DND-41 (cell line): ENCODE data around the gene EVX1.

Experiments used
- ATAC-seq: fragments of 200-7000 bp; cut with Tn5 transposase; 3 replicates; pipeline ENCODE4 v1.9.1; 2021; ENCODE audit warnings: low read depth; ENCODE audit not compliant: insufficient read depth
- DNase-seq: peaks from one replicate; pipeline ENCODE4 v3.0.0-alpha.2; 2020
- H2AFZ ChIP-seq: 2 replicates; pipeline ENCODE4 v1.6.0; 2012; ENCODE audit warnings: low read depth, low read length
- H3K27ac ChIP-seq: 2 replicates; pipeline ENCODE4 v1.5.1; 2012; ENCODE audit warnings: low read length, inconsistent platforms
- H3K27me3 ChIP-seq: fragments of 200-600 bp; sonication (generic); 2 replicates; pipeline ENCODE4 v1.6.0; 2012; ENCODE audit warnings: low read length, mild to moderate bottlenecking, inconsistent platforms; ENCODE audit not compliant: insufficient read depth, poor library complexity
- H3K36me3 ChIP-seq: 2 replicates; pipeline ENCODE4 v1.5.1; 2012; ENCODE audit warnings: low read length, inconsistent platforms; ENCODE audit not compliant: insufficient read depth
- H3K4me1 ChIP-seq: 2 replicates; pipeline ENCODE4 v1.5.1; 2012; ENCODE audit warnings: mild to moderate bottlenecking, low read length; ENCODE audit not compliant: insufficient read depth
- H3K4me2 ChIP-seq: 2 replicates; pipeline ENCODE4 v1.6.0; 2012; ENCODE audit warnings: mild to moderate bottlenecking, moderate library complexity, low read length, inconsistent platforms; ENCODE audit not compliant: insufficient read depth
- H3K4me3 ChIP-seq, 2 experiments: fragments of 200-600 bp in 1 of 2; shearing (Covaris generic) in 1 of 2; 2 replicates each; pipeline ENCODE4 v1.5.1; 2012 to 2016; ENCODE audit warnings: inconsistent platforms in 2 of 2, low read length in 2 of 2, mild to moderate bottlenecking in 2 of 2, low read depth in 1 of 2, moderate library complexity in 1 of 2
- H3K79me2 ChIP-seq: 2 replicates; pipeline ENCODE4 v1.6.0; 2012; ENCODE audit warnings: low read length, inconsistent platforms; ENCODE audit not compliant: insufficient read depth
- H3K9ac ChIP-seq: 2 replicates; pipeline ENCODE4 v1.6.0; 2012; ENCODE audit warnings: low read depth, mild to moderate bottlenecking, inconsistent platforms, low read length, moderate library complexity
- H3K9me3 ChIP-seq: 2 replicates; pipeline ENCODE4 v1.5.1; 2012; ENCODE audit warnings: low read length, moderate library complexity, mild to moderate bottlenecking, inconsistent platforms; ENCODE audit not compliant: insufficient read depth, severe bottlenecking
- H4K20me1 ChIP-seq: 2 replicates; pipeline ENCODE4 v1.6.0; 2012; ENCODE audit warnings: low read length; ENCODE audit not compliant: insufficient read depth
- EZH2 ChIP-seq: IDR thresholded peaks from 3 replicates; pipeline ENCODE4 v1.6.1; 2012; ENCODE audit warnings: borderline replicate concordance, low read depth, mild to moderate bottlenecking, moderate library complexity, low read length, inconsistent platforms; ENCODE audit not compliant: severe bottlenecking
- TF ChIP-seq, protein P1 (sequence below): IDR thresholded peaks from 2 replicates; pipeline ENCODE4 v1.5.1; 2012; ENCODE audit warnings: borderline replicate concordance, low read length, moderate library complexity, mild to moderate bottlenecking; ENCODE audit not compliant: poor library complexity, severe bottlenecking; ENCODE audit errors: extremely low read depth

The EVX1 gene

DNA sequence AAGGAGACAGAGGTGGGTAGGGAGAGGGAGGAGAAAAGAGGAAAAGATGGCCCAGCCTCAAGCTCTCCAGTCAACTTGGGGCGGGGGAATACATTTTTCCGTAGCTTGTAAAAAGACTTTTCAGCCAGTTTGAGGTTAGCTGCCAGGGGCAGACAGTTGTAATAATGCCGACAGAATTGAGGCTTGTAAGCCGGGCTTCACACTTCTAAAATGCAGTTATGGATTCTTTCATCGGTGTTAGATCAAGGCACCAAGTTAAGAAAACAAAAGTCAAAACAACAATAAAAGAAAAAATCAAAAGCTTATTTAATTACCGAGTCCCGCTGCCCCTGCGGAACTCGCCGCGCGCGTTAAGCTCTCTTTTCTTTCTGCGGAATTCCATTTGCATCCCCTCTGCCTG is 448 bp upstream of the EVX1 start:
- peaks cover 2% of the 10 kb centered on the region for H3K27me3 ChIP-seq

DNA sequence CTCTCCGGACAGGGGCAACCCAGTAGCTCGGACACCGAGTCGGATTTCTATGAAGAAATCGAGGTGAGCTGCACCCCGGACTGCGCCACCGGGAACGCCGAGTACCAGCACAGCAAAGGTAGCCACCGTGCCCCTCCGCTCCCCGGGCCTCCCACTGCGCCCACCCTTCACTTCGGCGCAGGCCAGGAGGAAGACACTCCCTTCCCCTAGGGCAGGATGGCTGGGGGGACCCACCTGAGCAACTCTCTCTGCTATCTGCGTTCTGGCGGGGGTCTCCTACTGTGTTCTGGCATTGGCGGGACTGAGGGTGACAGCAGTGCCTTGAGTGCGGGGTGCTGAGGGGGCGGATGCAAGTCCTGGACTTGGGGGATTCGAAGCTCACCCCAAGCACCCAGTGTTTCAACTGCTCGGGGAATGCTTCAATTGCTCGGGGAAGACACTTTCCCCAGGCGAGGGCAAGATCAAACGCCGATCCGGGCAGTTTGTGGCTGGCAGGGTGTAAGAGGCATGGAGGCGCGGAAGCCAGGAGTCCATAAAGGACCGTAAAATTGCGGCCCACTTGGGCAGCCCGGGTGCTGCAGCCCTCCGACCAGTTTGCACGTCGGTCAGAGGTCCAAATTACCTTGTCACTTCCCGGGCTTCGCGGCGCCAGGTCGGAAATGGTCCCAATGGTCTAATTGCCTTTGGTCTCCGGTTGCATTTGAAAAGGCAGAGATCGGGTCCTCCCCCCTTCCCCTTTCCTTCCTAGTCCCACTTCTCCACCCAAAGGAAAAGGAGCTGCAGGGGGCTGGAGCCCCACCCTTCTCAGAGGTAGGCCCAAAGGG is 950 bp downstream of the EVX1 start:
- Histone ChIP-seq H3K27ac (no peak overlapping the region), H3K9me3 (no peaks in the 10 kb centered on the region), H3K4me3 (no peak overlapping the region), H3K36me3 (no peaks in the 10 kb centered on the region), H3K9ac (no peak overlapping the region), H4K20me1 (no peaks in the 10 kb centered on the region), H2AFZ (no peak overlapping the region), H3K79me2 (no peaks in the 10 kb centered on the region), H3K4me1 (no peaks in the 10 kb centered on the region), H3K27me3 (peaks cover 3% of the 10 kb centered on the region), H3K4me2 (no peak overlapping the region)
- TF ChIP-seq, protein P1, sequence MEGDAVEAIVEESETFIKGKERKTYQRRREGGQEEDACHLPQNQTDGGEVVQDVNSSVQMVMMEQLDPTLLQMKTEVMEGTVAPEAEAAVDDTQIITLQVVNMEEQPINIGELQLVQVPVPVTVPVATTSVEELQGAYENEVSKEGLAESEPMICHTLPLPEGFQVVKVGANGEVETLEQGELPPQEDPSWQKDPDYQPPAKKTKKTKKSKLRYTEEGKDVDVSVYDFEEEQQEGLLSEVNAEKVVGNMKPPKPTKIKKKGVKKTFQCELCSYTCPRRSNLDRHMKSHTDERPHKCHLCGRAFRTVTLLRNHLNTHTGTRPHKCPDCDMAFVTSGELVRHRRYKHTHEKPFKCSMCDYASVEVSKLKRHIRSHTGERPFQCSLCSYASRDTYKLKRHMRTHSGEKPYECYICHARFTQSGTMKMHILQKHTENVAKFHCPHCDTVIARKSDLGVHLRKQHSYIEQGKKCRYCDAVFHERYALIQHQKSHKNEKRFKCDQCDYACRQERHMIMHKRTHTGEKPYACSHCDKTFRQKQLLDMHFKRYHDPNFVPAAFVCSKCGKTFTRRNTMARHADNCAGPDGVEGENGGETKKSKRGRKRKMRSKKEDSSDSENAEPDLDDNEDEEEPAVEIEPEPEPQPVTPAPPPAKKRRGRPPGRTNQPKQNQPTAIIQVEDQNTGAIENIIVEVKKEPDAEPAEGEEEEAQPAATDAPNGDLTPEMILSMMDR, result no peak
- no peak for TF ChIP-seq EZH2
- DNase-seq, result no peak
- ATAC-seq, result no peak

More for the DNA sequence above, 448 bp upstream of the EVX1 start:
- H3K4me1 ChIP-seq, result no peaks in the 10 kb centered on the region
- DNase-seq, result no peak
- no peaks in the 10 kb centered on the region for H3K79me2 ChIP-seq
- H2AFZ ChIP-seq, result no peak overlapping the region
- ATAC-seq, result no peak
- H3K27ac ChIP-seq, result no peak overlapping the region
- no peak for TF ChIP-seq EZH2
- TF ChIP-seq, protein P1, result no peak
- no peak overlapping the region for H3K4me2 ChIP-seq
- no peaks in the 10 kb centered on the region for H3K9me3 ChIP-seq
- no peak overlapping the region for H3K4me3 ChIP-seq
- H4K20me1 ChIP-seq, result no peaks in the 10 kb centered on the region
- H3K9ac ChIP-seq, result no peak overlapping the region
- no peaks in the 10 kb centered on the region for H3K36me3 ChIP-seq

DNA sequence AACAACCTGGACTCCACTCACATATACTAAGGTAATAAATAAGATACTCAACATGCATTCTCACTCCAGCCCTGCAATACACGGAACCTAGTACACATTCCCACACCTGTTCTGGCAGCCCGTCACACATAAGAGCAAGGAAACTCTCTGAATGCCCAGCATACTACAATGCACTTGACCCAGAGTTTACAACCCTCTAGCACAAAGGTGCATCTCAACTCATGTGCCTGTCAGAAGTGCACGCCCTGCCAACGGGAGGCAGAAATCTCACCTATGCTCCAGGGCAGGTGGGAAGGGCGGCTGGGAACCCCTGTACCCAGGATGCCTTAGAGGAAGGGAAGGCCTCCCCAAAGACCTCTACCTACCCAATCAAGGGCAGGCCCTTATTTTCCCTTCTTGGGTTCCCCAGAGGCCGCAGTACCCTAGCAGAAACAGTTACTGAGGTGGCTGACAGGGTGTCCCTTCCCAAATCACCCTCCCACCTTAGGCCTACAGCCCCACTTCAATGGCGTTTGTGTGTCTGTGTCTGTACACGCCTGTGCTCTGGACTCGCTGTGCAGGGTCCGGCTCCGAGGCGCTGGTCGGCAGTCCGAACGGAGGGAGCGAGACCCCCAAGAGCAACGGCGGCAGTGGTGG is 2.0 kb downstream of the EVX1 start:
- Histone ChIP-seq H3K27me3 (peaks cover 3% of the 10 kb centered on the region), H3K4me2 (no peak overlapping the region), H2AFZ (no peak overlapping the region), H3K9me3 (no peaks in the 10 kb centered on the region), H3K4me3 (no peak overlapping the region), H3K9ac (no peak overlapping the region), H3K36me3 (no peaks in the 10 kb centered on the region), H3K4me1 (no peaks in the 10 kb centered on the region), H3K27ac (no peak overlapping the region), H4K20me1 (no peaks in the 10 kb centered on the region), H3K79me2 (no peaks in the 10 kb centered on the region)
- ATAC-seq, result no peak
- DNase-seq, result no peak
- TF ChIP-seq, protein P1, result no peak
- TF ChIP-seq EZH2, result no peak
